ENCODE data around the gene DMBT1. TPM values are rescaled to one million over a fixed set of nuclear protein-coding genes. Genes with fewer than 3 reads are reported as not detected.

Gene DMBT1
- total and polyA plus RNA-seq, 4 donors = 0.03 TPM; not detected in 3

DNA sequence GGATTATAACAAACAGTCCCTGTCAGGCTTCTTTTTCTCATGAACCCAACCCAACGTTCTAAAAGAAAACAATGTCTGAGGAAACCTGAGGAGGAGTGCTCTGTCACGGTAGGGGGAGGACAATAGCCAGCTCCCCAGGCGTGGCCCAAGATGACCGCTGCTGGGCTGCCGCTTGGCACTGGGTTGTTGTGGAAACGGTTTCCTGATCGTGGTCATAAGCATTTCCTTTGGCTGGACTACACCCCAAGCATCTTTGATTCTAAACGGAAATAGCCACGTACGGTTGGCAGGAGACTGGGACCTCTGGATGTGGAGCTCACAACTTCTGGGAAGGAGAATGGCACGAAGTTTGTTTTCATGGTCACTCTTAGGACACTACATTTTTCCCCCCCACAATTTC lies 30.4 kb upstream of the DMBT1 start:
- no peak overlapping the region for H3K4me3 ChIP-seq (ENCODE audit: low read depth in 1 of 3, low read length in 3 of 3)
- H3K36me3 ChIP-seq (ENCODE audit: control insufficient read depth in 4 of 4, insufficient read depth in 3 of 4, low read depth in 1 of 4, low read length in 3 of 4) = no peaks in the 10 kb centered on the region
- no peak overlapping the region for H3K27ac ChIP-seq (ENCODE audit: low read depth in 1 of 2, low read length in 2 of 2)
- no peak for DNase-seq (ENCODE audit: low spot score)
- peaks cover 6 to 24% (median 14%) of the 10 kb centered on the region in 4 donors for H3K4me1 ChIP-seq (ENCODE audit: control insufficient read depth in 4 of 4, insufficient read depth in 4 of 4, low read length in 3 of 4)
- no peaks in the 10 kb centered on the region for H3K27me3 ChIP-seq (ENCODE audit: control insufficient read depth in 4 of 4, insufficient read depth in 4 of 4, low read length in 3 of 4)
- TF ChIP-seq RXRA (IDR thresholded peaks at IDR 0.05) = no peak
- no peak for TF ChIP-seq CTCF (IDR thresholded peaks at IDR 0.05; ENCODE audit: low read depth, low read length, missing input control)
- no peak for TF ChIP-seq YY1 (IDR thresholded peaks at IDR 0.05)
- TF ChIP-seq, protein P1, sequence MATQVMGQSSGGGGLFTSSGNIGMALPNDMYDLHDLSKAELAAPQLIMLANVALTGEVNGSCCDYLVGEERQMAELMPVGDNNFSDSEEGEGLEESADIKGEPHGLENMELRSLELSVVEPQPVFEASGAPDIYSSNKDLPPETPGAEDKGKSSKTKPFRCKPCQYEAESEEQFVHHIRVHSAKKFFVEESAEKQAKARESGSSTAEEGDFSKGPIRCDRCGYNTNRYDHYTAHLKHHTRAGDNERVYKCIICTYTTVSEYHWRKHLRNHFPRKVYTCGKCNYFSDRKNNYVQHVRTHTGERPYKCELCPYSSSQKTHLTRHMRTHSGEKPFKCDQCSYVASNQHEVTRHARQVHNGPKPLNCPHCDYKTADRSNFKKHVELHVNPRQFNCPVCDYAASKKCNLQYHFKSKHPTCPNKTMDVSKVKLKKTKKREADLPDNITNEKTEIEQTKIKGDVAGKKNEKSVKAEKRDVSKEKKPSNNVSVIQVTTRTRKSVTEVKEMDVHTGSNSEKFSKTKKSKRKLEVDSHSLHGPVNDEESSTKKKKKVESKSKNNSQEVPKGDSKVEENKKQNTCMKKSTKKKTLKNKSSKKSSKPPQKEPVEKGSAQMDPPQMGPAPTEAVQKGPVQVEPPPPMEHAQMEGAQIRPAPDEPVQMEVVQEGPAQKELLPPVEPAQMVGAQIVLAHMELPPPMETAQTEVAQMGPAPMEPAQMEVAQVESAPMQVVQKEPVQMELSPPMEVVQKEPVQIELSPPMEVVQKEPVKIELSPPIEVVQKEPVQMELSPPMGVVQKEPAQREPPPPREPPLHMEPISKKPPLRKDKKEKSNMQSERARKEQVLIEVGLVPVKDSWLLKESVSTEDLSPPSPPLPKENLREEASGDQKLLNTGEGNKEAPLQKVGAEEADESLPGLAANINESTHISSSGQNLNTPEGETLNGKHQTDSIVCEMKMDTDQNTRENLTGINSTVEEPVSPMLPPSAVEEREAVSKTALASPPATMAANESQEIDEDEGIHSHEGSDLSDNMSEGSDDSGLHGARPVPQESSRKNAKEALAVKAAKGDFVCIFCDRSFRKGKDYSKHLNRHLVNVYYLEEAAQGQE (IDR thresholded peaks at IDR 0.05) = no peak
- TF ChIP-seq JUND (IDR thresholded peaks at IDR 0.05) = no peak
- no peak for TF ChIP-seq NR2F2 (IDR thresholded peaks at IDR 0.05)
- H3K9me3 ChIP-seq (ENCODE audit: control insufficient read depth in 4 of 4, low read length in 3 of 4) = no peaks in the 10 kb centered on the region
- no peak overlapping the region for H3K9ac ChIP-seq (ENCODE audit: low read depth in 1 of 2, low read length in 2 of 2)
- 70% methylated on average over 11 of the region's 11 CpGs for WGBS

- Histone ChIP-seq H3K4me3 (ENCODE audit: low read depth in 1 of 3, low read length in 3 of 3) (no peak overlapping the region), H3K36me3 (ENCODE audit: control insufficient read depth in 4 of 4, insufficient read depth in 3 of 4, low read depth in 1 of 4, low read length in 3 of 4) (no peaks in the 10 kb centered on the region), H3K9ac (ENCODE audit: low read depth in 1 of 2, low read length in 2 of 2) (no peak overlapping the region), H3K4me1 (ENCODE audit: control insufficient read depth in 4 of 4, insufficient read depth in 4 of 4, low read length in 3 of 4) (peaks cover 5 to 20% (median 12%) of the 10 kb centered on the region in 4 donors), H3K27me3 (ENCODE audit: control insufficient read depth in 4 of 4, insufficient read depth in 4 of 4, low read length in 3 of 4) (no peaks in the 10 kb centered on the region), H3K27ac (ENCODE audit: low read depth in 1 of 2, low read length in 2 of 2) (no peak overlapping the region), H3K9me3 (ENCODE audit: control insufficient read depth in 4 of 4, low read length in 3 of 4) (no peaks in the 10 kb centered on the region)
- 96% methylated on average over 5 of the region's 5 CpGs for WGBS
- no peak for DNase-seq (ENCODE audit: low spot score)
- TF ChIP-seq CTCF (IDR thresholded peaks at IDR 0.05; ENCODE audit: low read depth, low read length, missing input control) = no peak
- TF ChIP-seq NR2F2 (IDR thresholded peaks at IDR 0.05) = no peak
Measured at GRCh38 chr10:122531261-122531660, 29.3 kb upstream of the DMBT1 start.

DNA sequence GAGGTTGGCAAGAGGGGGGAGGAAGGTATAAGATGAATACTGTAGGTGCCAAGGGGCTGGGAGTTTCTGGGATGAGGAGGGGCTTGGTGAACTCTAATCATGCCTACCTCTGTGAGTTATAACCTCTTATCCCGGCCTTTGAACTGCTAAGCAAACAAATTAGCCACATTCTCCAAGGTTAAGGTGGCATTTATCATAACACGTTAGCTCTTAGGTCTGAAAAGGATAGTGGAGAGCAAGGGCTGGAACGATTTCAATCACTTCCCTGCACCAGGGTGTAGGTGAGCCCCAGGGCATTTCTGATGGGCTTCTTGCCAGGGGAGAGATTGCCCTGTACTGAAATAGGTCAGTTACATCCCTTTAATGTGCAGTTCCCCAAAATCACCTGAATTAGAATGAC lies 28.6 kb upstream of the DMBT1 start:
- no peaks in the 10 kb centered on the region for H3K36me3 ChIP-seq (ENCODE audit: control insufficient read depth in 4 of 4, insufficient read depth in 3 of 4, low read depth in 1 of 4, low read length in 3 of 4)
- no peak overlapping the region for H3K9ac ChIP-seq (ENCODE audit: low read depth in 1 of 2, low read length in 2 of 2)
- H3K27ac ChIP-seq (ENCODE audit: low read depth in 1 of 2, low read length in 2 of 2) = no peak overlapping the region
- H3K9me3 ChIP-seq (ENCODE audit: control insufficient read depth in 4 of 4, low read length in 3 of 4) = no peaks in the 10 kb centered on the region
- H3K27me3 ChIP-seq (ENCODE audit: control insufficient read depth in 4 of 4, insufficient read depth in 4 of 4, low read length in 3 of 4) = no peaks in the 10 kb centered on the region
- no peak overlapping the region for H3K4me3 ChIP-seq (ENCODE audit: low read depth in 1 of 3, low read length in 3 of 3)
- H3K4me1 ChIP-seq (ENCODE audit: control insufficient read depth in 4 of 4, insufficient read depth in 4 of 4, low read length in 3 of 4) = peaks cover 2 to 14% (median 8%) of the 10 kb centered on the region in 4 donors
- WGBS = 19% methylated on average over 3 of the region's 3 CpGs
- DNase-seq (ENCODE audit: low spot score) = no peak
- TF ChIP-seq MAX (IDR thresholded peaks at IDR 0.05) (no peak), FOXA1 (IDR thresholded peaks at IDR 0.05) (no peak), JUND (IDR thresholded peaks at IDR 0.05) (no peak), RAD21 (IDR thresholded peaks at IDR 0.05) (no peak), TAF1 (conservative IDR thresholded peaks at IDR 0.05) (no peak), CTCF (IDR thresholded peaks at IDR 0.05; ENCODE audit: low read depth, low read length, missing input control) (no peak), NR2F2 (IDR thresholded peaks at IDR 0.05) (no peak), HNF4G (IDR thresholded peaks at IDR 0.05) (no peak)
- TF ChIP-seq, protein P1 (IDR thresholded peaks at IDR 0.05) = no peak
- TF ChIP-seq, protein P2, sequence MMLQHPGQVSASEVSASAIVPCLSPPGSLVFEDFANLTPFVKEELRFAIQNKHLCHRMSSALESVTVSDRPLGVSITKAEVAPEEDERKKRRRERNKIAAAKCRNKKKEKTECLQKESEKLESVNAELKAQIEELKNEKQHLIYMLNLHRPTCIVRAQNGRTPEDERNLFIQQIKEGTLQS (IDR thresholded peaks at IDR 0.05) = no peak

Measured in liver (tissue), 9 donors.